GM10266 (cell line): ENCODE measurements around the gene RASL11A.

Experiments used
- DNase-seq: peaks from one replicate; pipeline ENCODE4 v3.0.0; 2012; ENCODE audit errors: extremely low spot score
- CTCF ChIP-seq: IDR thresholded peaks from 2 replicates; pipeline ENCODE4 v1.5.1; 2012; ENCODE audit warnings: mild to moderate bottlenecking, low read depth; ENCODE audit not compliant: control insufficient read depth, insufficient read depth; ENCODE audit errors: missing control alignments

The RASL11A gene

GRCh38 chr13:27258637-27259386 is 11.8 kb upstream of the RASL11A start:
- TF ChIP-seq CTCF = no peak

GRCh38 chr13:27259831-27260230 is 10.8 kb upstream of the RASL11A start:
- no peak for DNase-seq
- TF ChIP-seq CTCF = no peak

More at GRCh38 chr13:27258637-27259386, 11.8 kb upstream of the RASL11A start:
- no peak for DNase-seq

GRCh38 chr13:27261396-27261795 is 9.2 kb upstream of the RASL11A start:
- TF ChIP-seq CTCF = no peak
- no peak for DNase-seq

GRCh38 chr13:27263438-27263837 is 7.2 kb upstream of the RASL11A start:
- no peak for TF ChIP-seq CTCF
- no peak for DNase-seq

- no peak for DNase-seq
These were observed 6.4 kb upstream of the RASL11A start for GRCh38 chr13:27264181-27264580.

GRCh38 chr13:27264648-27265047 is 6.0 kb upstream of the RASL11A start:
- DNase-seq = no peak
- no peak for TF ChIP-seq CTCF

More at GRCh38 chr13:27264181-27264580, 6.4 kb upstream of the RASL11A start:
- TF ChIP-seq CTCF = no peak

GRCh38 chr13:27266917-27267316 is 3.7 kb upstream of the RASL11A start:
- no peak for DNase-seq
- TF ChIP-seq CTCF = no peak
